LNCAP (cell line): Measurements from ENCODE around the gene RAB40C.

Experiments
- TF ChIP-seq, protein P1 (sequence below): fragments of 450-650 bp; IDR thresholded peaks from 2 replicates; pipeline ENCODE4 v1.5.1; 2017; ENCODE audit warnings: mild to moderate bottlenecking

RAB40C gene

DNA sequence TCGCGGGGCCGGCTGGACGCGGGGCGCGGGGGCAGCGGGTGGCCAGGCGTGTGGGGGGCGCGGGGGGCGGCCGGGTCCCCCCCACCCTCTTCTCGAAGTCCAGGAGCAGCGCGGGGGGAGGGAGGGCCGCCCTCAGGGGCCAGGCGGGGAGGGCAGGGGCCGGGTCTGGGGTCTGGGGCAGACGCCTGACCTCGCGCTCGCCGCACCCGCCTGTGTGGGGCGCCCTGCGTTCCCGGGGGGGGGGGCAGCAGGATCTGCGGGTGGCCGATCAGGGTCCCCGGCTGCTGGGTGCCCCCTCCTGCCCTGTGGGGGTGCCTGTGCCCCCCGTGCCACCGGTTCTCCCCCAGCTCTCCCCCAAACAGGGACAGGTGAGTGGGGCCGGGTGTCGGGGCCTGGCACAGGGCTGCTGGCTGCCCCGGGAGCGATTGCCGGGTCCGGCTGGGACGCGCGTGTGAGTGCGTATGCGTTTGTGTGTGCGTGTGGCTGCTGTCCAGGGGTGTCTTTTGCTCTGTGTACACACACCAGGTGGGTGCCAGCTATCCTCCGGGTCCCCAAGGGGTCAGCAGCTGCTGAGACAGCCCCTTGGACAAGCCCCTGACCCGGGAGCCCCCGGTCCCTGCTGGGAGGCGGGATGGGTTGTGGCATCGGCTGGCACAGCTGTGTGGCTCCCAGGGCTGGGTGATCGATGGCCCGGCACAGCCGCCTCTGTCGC lies 29.0 kb upstream of the RAB40C start:
- TF ChIP-seq, protein P1, sequence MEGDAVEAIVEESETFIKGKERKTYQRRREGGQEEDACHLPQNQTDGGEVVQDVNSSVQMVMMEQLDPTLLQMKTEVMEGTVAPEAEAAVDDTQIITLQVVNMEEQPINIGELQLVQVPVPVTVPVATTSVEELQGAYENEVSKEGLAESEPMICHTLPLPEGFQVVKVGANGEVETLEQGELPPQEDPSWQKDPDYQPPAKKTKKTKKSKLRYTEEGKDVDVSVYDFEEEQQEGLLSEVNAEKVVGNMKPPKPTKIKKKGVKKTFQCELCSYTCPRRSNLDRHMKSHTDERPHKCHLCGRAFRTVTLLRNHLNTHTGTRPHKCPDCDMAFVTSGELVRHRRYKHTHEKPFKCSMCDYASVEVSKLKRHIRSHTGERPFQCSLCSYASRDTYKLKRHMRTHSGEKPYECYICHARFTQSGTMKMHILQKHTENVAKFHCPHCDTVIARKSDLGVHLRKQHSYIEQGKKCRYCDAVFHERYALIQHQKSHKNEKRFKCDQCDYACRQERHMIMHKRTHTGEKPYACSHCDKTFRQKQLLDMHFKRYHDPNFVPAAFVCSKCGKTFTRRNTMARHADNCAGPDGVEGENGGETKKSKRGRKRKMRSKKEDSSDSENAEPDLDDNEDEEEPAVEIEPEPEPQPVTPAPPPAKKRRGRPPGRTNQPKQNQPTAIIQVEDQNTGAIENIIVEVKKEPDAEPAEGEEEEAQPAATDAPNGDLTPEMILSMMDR = no peak

DNA sequence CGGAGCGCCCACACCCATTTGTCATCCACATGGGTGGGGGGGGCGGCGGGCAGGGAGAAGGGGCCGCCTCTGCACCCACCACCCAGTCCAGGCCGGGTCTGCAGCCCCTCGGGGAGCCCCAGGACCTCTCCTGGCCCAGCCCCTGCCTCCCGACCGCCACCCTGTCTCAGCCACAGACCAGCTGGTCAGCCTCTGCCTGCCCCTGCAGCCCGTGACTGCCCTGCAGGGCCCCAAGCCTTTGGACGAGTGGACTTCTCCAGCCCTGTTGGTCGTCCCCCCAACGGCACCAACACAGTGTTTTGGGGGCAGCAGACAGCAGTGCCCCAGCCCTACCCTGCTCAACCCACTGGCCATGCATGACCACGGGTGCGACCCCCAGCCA lies 28.5 kb upstream of the RAB40C start:
- TF ChIP-seq, protein P1 = no peak

DNA sequence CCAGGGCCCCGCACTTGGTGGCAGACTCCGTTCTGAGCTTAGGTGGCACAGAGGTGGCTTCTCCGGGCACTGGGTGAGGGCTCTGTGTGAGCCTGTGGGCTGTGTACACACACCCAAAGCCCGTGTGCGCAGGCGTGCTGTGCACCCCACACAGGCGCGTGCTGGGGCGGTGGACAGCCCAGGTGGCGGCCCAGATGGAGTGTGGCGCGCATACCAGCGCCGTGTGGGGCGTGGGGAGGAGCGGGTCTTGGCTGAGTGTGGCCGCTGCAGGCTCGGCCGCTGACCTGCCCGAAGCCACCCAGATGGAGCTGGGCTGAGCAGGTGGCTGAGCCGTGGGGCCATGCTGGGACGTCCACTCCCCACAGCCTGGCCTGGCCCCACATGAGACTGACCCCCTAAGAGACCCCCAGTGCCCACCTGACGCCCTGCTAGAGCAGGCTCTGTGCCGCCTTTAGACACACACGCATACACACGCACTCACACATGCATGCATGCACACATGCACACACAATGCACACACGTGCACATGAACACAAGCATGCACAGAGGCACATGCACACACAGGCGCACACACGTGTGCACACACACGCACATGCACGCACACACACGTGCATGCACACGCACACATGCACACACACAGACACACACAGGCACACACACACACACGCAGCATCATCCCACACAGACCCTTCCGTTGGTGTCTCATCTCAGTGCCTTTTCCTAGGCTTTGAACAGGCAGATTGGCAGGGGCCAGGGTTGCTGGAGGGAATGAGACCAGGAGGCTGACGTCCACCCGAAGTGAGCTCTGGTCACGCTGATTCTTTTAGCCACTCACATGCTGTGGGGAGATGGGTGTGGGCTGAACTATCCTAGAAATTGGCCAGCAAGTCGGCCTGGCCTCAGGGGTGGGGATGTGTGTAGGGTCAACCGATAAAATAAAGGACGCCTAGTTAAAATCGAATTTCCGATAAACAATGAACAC lies 27.6 kb upstream of the RAB40C start:
- TF ChIP-seq, protein P1 = no peak

DNA sequence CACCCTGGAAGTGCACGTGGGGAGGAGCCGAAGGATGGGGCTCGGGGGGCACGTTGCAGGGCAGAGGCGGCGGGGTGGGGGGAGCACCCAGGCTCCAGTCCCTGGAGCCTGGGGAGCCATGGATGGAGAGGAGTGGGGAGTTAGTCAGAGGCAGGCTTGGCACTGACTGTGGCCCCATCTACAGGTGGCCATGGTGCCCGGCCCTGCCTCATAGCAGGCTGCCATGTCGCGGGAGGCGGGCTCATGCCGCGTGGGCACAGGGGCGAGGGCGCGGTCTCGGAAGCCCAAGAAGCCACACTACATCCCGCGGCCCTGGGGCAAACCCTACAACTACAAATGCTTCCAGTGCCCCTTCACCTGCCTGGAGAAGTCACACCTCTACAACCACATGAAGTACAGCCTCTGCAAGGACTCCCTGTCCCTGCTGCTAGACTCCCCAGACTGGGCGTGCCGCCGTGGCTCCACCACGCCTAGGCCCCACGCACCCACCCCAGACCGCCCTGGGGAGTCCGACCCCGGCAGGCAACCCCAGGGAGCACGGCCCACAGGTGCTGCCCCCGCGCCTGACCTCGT lies 26.7 kb upstream of the RAB40C start:
- TF ChIP-seq, protein P1 = no peak

DNA sequence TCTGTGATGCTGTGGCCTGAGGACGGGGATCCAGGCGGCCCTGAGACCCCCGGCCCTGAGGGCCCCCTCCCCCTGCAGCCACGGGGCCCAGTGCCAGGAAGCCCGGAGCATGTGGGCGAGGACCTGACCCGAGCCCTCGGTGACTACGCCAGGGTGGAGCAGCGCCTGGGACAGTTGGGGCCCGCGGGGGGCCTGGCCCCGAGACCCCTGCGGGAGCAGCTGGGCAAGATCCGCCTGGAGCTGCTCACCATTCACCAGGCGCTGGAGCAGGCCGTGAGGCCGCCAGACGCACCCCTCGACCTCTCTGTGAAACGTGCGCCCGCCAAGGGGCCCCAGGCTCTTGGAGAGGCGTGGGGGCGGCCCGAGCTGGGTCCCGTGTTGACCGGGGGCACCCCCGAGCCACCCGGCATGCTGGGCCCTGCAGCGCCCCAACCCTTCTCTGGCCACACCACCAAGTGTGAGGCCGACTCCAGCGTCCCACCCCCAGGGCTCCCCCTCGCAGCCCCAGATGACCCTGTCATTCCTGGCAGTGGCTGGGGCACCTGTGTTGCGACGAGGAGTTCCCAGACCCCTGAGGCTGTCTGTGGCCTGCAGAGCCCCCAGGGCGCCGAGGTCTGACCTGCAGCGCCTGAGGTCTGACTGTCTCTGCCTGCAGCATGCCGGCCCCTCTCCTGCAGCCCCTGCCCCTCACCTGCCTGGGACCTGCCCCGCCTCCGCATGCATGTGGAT lies 25.0 kb upstream of the RAB40C start:
- TF ChIP-seq, protein P1 = no peak

DNA sequence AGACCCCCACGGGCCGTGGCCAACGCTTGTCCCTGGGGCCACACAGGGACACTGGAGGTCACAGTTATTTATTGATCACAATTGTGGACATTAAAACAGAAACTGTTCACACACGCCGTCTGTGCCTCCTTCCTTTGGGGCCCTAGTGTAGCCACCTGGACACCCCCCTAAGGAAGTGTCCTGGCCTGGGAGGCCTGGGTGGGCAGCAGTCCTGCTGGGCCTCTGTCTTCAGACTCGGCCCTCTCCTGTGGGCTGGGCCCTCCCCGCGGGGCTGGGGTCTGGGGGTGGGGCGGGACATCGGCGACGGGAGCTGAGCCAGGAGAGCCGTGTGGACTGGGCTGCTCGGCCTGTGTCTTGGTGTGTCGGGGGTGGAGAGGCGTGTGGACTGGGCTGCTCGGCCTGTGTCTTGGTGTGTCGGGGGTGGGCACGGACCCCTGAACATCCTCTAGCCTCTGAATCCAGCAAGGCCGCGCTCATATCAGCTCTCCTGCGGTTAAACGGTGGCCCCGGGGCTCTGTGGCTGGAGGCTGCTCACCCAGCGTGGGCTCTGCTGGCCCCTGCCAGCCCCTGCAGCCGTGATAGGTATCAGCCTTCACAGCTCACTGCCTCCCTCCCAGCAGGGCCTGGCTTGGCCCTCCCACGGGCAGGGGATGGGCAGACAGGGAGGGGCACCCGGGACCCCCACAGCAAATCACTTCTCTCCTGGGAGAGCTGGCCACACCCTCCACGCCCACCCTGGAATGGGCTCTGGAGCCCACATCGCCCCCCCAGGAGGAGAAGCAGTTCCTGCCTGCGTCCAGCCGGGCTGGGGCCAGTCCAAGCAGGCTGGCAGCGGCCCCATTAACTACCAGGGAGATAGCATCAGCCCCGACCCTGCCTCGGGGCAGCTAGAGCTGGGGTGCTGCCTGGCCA lies 24.2 kb upstream of the RAB40C start:
- TF ChIP-seq, protein P1 = no peak
